Suprapubic skin (tissue), 4 donors: ENCODE data around the gene RAB3A. TPM values are rescaled to one million over a fixed set of nuclear protein-coding genes. Genes with fewer than 3 reads are reported as not detected.

Source experiments
- DNase-seq, 2 donors: peaks; one replicate each; pipeline ENCODE4 v3.0.0-alpha.2; 2019; ENCODE audit warnings: low spot score in 2 of 2
- H3K27ac ChIP-seq: fragments of 200-600 bp; sonication (generic); one replicate; pipeline ENCODE4 v1.5.1; 2019
- H3K27me3 ChIP-seq: fragments of 200-600 bp; sonication (generic); one replicate; pipeline ENCODE4 v1.5.1; 2019
- H3K36me3 ChIP-seq: fragments of 200-600 bp; sonication (generic); one replicate; pipeline ENCODE4 v1.5.1; 2019
- H3K4me1 ChIP-seq: fragments of 200-600 bp; sonication (generic); one replicate; pipeline ENCODE4 v1.5.1; 2019
- H3K4me3 ChIP-seq: fragments of 200-600 bp; sonication (generic); one replicate; pipeline ENCODE4 v1.5.1; 2019; ENCODE audit warnings: mild to moderate bottlenecking
- H3K9me3 ChIP-seq: fragments of 200-600 bp; sonication (generic); one replicate; pipeline ENCODE4 v1.5.1; 2019
- EP300 ChIP-seq: sonication (generic); formaldehyde crosslinking; IDR thresholded peaks from one replicate; pipeline ENCODE4 v1.6.1; 2017; ENCODE audit warnings: antibody characterized with exemption
- POLR2A ChIP-seq, 2 donors: fragments of 450-650 bp; IDR thresholded peaks; one replicate each; pipeline ENCODE4 v1.6.1; 2017; ENCODE audit warnings: antibody characterized with exemption in 2 of 2, mild to moderate bottlenecking in 2 of 2, moderate library complexity in 2 of 2
- POLR2AphosphoS5 ChIP-seq, 3 donors: sonication (generic); formaldehyde crosslinking; IDR thresholded peaks; one replicate each; pipeline ENCODE4 v1.6.1; 2017; ENCODE audit warnings: antibody characterized with exemption in 3 of 3
- WGBS: methylation state at CpG from one replicate; pipeline ENCODE4 v1.1.5; 2018; 5-methylcytosine and 5-hydroxymethylcytosine counted together
- total RNA-seq, 4 donors: library from RNA; depleted of rRNA; stranded (reverse); fragments of >200 nt; gene quantifications; one replicate each; pipeline ENCODE4 v1.1.0, GENCODE V29; 2016
- TF ChIP-seq, protein P1 (sequence below), 2 donors: fragments of 200-600 bp in 1 of 2; fragments of 450-650 bp in 1 of 2; sonication (generic) in 1 of 2; IDR thresholded peaks; one replicate each; pipeline ENCODE4 v1.5.1; 2016 to 2019; ENCODE audit warnings: antibody characterized with exemption in 2 of 2, mild to moderate bottlenecking in 1 of 2, moderate library complexity in 1 of 2

RAB3A gene
- total RNA-seq, 4 donors from 2014 or later: 1.9 to 5.3 (median 1.9) TPM

DNA sequence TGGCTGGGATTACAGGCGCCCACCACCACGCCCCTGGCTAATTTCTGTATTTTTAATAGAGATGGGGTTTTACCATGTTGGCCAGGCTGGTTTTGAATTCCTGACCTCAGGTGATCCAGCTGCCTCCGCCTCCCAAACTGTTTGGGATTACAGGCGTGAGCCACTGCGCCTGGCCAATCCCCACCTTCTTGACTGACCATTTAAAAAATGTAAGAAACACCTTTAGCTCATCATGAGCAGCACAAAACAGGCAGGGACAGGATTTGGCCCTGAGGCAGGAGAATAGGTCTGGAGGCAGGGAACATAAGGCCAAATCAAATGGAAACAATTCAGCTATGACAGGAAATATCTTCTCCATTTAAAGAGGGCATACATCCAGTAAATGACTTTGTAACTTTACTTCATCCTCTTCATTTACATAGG is 12.2 kb downstream of the RAB3A start:
- peaks cover 7% of the 10 kb centered on the region for H3K36me3 ChIP-seq
- H3K27me3 ChIP-seq: no peaks in the 10 kb centered on the region
- DNase-seq: no peak
- TF ChIP-seq POLR2A (IDR thresholded peaks at IDR 0.05) (no peak), POLR2AphosphoS5 (IDR thresholded peaks at IDR 0.05) (no peak), EP300 (no peak)
- TF ChIP-seq, protein P1, sequence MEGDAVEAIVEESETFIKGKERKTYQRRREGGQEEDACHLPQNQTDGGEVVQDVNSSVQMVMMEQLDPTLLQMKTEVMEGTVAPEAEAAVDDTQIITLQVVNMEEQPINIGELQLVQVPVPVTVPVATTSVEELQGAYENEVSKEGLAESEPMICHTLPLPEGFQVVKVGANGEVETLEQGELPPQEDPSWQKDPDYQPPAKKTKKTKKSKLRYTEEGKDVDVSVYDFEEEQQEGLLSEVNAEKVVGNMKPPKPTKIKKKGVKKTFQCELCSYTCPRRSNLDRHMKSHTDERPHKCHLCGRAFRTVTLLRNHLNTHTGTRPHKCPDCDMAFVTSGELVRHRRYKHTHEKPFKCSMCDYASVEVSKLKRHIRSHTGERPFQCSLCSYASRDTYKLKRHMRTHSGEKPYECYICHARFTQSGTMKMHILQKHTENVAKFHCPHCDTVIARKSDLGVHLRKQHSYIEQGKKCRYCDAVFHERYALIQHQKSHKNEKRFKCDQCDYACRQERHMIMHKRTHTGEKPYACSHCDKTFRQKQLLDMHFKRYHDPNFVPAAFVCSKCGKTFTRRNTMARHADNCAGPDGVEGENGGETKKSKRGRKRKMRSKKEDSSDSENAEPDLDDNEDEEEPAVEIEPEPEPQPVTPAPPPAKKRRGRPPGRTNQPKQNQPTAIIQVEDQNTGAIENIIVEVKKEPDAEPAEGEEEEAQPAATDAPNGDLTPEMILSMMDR (IDR thresholded peaks at IDR 0.05): no peak
- H3K9me3 ChIP-seq: no peaks in the 10 kb centered on the region
- 63% methylated on average over 5 of the region's 5 CpGs for WGBS
- H3K4me3 ChIP-seq: peak overlapping the region; percentile 88
- H3K4me1 ChIP-seq: peaks cover 26% of the 10 kb centered on the region
- H3K27ac ChIP-seq: peak overlapping the region; percentile 96

DNA sequence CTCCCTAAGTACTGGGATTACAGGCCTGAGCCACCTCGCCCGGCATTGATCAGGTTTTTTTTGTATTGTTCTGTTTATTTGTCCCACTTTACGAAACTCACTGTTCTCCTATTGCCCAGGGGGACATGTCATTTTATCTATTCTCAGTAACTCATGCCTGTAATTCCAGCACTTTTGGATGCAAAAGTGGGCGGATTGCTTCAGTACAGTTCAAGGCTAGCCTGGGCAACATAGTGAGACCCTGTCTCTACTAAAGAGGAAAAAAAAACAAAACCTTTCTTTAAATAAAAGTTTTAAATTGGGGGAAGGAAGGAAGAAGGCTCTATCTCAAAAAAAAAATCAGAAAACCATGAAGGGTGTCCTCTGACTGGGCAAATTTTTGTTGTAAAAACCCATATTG is 13.6 kb downstream of the RAB3A start:
- TF ChIP-seq EP300 (no peak), POLR2AphosphoS5 (IDR thresholded peaks at IDR 0.05) (no peak), POLR2A (IDR thresholded peaks at IDR 0.05) (no peak)
- TF ChIP-seq, protein P1 (IDR thresholded peaks at IDR 0.05): no peak
- DNase-seq: no peak
- no peak overlapping the region for H3K4me3 ChIP-seq
- 78% methylated on average over 4 of the region's 4 CpGs for WGBS
- no peaks in the 10 kb centered on the region for H3K9me3 ChIP-seq
- no peaks in the 10 kb centered on the region for H3K27me3 ChIP-seq
- no peak overlapping the region for H3K27ac ChIP-seq
- H3K4me1 ChIP-seq: peaks cover 26% of the 10 kb centered on the region
- no peaks in the 10 kb centered on the region for H3K36me3 ChIP-seq

DNA sequence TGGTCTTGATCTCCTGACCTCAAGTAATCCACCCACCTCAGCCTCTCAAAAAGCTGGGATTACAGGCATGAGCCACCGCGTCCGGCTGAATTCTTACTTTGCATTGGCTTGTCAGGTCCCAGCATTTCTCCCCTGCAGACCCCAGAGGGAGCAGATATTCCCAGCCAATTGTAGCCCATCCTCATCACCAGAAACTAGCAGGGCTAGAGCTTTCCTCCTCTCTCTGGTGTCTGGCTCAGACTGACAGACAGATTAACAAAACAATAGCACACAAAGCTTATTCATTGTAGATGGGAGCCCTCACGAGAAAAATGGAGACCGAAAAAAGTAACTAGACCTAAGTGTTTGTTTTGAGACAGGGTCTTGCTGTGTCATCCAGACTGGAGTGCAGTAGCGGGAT is 18.3 kb downstream of the RAB3A start:
- Histone ChIP-seq H3K4me3 (no peak overlapping the region), H3K9me3 (no peaks in the 10 kb centered on the region), H3K36me3 (no peaks in the 10 kb centered on the region), H3K27ac (no peak overlapping the region), H3K4me1 (no peaks in the 10 kb centered on the region), H3K27me3 (no peaks in the 10 kb centered on the region)
- no peak for TF ChIP-seq EP300
- TF ChIP-seq POLR2A (IDR thresholded peaks at IDR 0.05): no peak
- TF ChIP-seq, protein P1 (IDR thresholded peaks at IDR 0.05): no peak
- DNase-seq: no peak
- WGBS: 67% methylated on average over 6 of the region's 6 CpGs

DNA sequence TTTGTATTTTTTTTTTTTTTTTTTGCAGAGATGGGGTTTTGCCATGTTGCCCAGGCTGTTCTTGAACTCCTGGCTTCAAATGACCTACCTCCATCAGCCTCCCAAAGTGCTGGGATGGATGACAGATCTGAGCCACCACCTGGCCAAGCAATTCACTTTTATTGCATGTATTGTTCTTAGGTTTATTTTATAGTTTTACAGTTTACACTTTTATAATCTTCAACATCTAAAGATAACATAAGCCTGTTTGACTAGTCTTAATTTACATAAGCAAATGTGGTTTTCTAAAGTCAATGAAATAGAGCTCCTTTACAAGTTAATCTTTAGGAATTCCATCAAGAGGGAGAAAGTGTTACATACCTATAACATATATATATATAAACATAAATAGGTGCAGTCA is 20.3 kb downstream of the RAB3A start:
- no peaks in the 10 kb centered on the region for H3K9me3 ChIP-seq
- H3K27ac ChIP-seq: no peak overlapping the region
- DNase-seq: no peak

DNA sequence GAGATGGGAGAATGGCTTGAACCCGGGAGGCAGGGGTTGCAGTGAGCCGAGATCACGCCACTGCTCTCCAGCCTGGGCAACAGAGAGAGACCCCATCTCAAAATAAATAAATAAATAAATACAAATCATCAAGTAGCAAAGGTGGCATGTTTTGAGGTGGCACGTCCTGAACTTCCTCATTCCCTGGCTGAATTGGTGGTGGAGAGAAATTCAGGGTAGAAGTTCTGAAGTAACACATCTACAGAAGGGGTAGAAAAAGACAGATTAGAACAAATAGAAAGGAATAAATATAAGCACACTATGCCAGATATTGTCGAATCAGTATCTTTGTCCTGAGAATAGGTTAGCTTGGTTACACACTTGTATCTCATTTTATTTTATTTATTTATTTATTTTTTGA is 23.9 kb downstream of the RAB3A start:
- Histone ChIP-seq H3K27me3 (no peaks in the 10 kb centered on the region), H3K4me3 (no peak overlapping the region), H3K9me3 (no peaks in the 10 kb centered on the region), H3K4me1 (peaks cover 2% of the 10 kb centered on the region), H3K27ac (no peak overlapping the region), H3K36me3 (peaks cover 7% of the 10 kb centered on the region)
- TF ChIP-seq EP300 (no peak), POLR2AphosphoS5 (IDR thresholded peaks at IDR 0.05) (no peak), POLR2A (IDR thresholded peaks at IDR 0.05) (no peak)
- TF ChIP-seq, protein P1 (IDR thresholded peaks at IDR 0.05): no peak
- 86% methylated on average over 5 of the region's 5 CpGs for WGBS
- no peak for DNase-seq

More for the DNA sequence above, 20.3 kb downstream of the RAB3A start:
- no peak overlapping the region for H3K4me3 ChIP-seq
- TF ChIP-seq POLR2AphosphoS5 (IDR thresholded peaks at IDR 0.05) (no peak), EP300 (no peak), POLR2A (IDR thresholded peaks at IDR 0.05) (no peak)
- TF ChIP-seq, protein P1 (IDR thresholded peaks at IDR 0.05): no peak
- H3K36me3 ChIP-seq: no peaks in the 10 kb centered on the region
- no peaks in the 10 kb centered on the region for H3K4me1 ChIP-seq
- no peaks in the 10 kb centered on the region for H3K27me3 ChIP-seq
